ENCODE results near the gene NRCAM. TPM values are rescaled to one million over a fixed set of nuclear protein-coding genes. Genes with fewer than 3 reads are reported as not detected.

NRCAM gene
- total RNA-seq, 1 experiment from 2014 or later, result 2.7 TPM

DNA sequence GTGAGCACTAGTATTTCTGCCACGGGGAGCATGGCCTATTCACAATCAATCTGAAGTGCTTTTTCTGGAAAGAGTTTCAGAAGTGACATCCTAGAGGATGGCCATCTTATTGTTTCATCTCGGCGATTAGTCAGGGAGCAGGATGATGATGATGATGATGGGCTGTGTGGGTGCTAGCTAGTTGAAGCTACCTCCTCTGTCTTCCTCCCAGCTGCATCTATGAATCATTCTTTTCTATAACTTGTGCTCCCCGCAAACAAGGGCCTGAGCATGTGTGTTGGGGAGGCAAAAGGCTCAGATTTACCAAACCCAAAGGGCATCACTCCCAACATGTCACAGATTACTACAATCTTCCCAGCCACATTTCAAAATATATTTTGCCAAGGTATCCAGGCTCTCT is 207.4 kb downstream of the NRCAM start:
- Mint-ChIP-seq H3K9me3 (peaks cover 25% of the 10 kb centered on the region), H3K27me3 (ENCODE audit: low read depth) (no peaks in the 10 kb centered on the region), H3K36me3 (peaks cover 8% of the 10 kb centered on the region), H3K4me3 (no peak overlapping the region), H3K27ac (no peak overlapping the region), H3K4me1 (peaks cover 10% of the 10 kb centered on the region)
- ChIA-PET POLR2A (no interaction called here), CTCF (no interaction called here)
- TF ChIP-seq, protein P1, sequence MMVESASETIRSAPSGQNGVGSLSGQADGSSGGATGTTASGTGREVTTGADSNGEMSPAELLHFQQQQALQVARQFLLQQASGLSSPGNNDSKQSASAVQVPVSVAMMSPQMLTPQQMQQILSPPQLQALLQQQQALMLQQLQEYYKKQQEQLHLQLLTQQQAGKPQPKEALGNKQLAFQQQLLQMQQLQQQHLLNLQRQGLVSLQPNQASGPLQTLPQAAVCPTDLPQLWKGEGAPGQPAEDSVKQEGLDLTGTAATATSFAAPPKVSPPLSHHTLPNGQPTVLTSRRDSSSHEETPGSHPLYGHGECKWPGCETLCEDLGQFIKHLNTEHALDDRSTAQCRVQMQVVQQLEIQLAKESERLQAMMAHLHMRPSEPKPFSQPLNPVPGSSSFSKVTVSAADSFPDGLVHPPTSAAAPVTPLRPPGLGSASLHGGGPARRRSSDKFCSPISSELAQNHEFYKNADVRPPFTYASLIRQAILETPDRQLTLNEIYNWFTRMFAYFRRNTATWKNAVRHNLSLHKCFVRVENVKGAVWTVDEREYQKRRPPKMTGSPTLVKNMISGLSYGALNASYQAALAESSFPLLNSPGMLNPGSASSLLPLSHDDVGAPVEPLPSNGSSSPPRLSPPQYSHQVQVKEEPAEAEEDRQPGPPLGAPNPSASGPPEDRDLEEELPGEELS (CRISPR knock-in tag; IDR thresholded peaks at IDR 0.05), result no peak
- TF ChIP-seq, protein P2, sequence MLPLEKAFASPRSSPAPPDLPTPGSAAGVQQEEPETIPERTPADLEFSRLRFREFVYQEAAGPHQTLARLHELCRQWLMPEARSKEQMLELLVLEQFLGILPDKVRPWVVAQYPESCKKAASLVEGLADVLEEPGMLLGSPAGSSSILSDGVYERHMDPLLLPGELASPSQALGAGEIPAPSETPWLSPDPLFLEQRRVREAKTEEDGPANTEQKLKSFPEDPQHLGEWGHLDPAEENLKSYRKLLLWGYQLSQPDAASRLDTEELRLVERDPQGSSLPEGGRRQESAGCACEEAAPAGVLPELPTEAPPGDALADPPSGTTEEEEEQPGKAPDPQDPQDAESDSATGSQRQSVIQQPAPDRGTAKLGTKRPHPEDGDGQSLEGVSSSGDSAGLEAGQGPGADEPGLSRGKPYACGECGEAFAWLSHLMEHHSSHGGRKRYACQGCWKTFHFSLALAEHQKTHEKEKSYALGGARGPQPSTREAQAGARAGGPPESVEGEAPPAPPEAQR (CRISPR knock-in tag; IDR thresholded peaks at IDR 0.05), result no peak
- TF ChIP-seq TP53 (CRISPR knock-in tag; IDR thresholded peaks at IDR 0.05) (no peak), NR3C1 (CRISPR knock-in tag; conservative IDR thresholded peaks at IDR 0.05; ENCODE audit: low read depth) (no peak)
- DNase-seq (ENCODE audit: low spot score), result no peak
- ATAC-seq, result no peak

DNA sequence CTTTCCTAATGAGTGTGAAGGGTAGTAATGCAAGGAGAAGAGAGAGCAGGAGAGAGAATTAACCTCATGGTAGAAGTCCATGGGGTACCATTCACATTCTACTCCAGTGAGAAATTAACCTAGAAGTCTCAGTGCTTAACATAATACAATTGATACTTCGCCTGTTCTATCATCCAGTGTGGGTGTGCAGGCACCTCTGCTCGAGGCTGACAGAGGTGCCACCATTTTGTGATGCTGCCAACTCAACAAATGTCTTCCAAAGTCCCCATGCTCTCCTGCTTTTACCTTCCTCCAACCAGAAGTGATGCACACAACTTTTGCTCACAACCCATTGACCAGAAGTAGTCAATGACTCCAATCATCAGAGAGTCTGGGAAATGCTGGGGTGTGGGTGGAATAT is 207.8 kb downstream of the NRCAM start:
- H3K4me3 Mint-ChIP-seq, result no peak overlapping the region
- no peaks in the 10 kb centered on the region for H3K27me3 Mint-ChIP-seq (ENCODE audit: low read depth)
- POLR2A ChIA-PET, result no interaction called here
- DNase-seq (ENCODE audit: low spot score) (no peak), ATAC-seq (no peak)
- CTCF ChIA-PET, result no interaction called here
- TF ChIP-seq OVOL2 (CRISPR knock-in tag; IDR thresholded peaks at IDR 0.05; ENCODE audit: borderline replicate concordance) (no peak), NFYB (CRISPR knock-in tag; conservative IDR thresholded peaks at IDR 0.05; ENCODE audit: low read depth) (no peak), ZNF423 (CRISPR knock-in tag; IDR thresholded peaks at IDR 0.05) (no peak), ATF1 (CRISPR knock-in tag; IDR thresholded peaks at IDR 0.05) (no peak), ETV6 (CRISPR knock-in tag; IDR thresholded peaks at IDR 0.05) (no peak), ZNF317 (CRISPR knock-in tag; IDR thresholded peaks at IDR 0.05; ENCODE audit: borderline replicate concordance, low read depth) (no peak), IRF2 (CRISPR knock-in tag; IDR thresholded peaks at IDR 0.05; ENCODE audit: borderline replicate concordance, low read depth) (no peak), FOXJ3 (CRISPR knock-in tag; IDR thresholded peaks at IDR 0.05; ENCODE audit: borderline replicate concordance) (no peak), NFE2L1 (CRISPR knock-in tag; IDR thresholded peaks at IDR 0.05) (no peak), SMAD4 (CRISPR knock-in tag; IDR thresholded peaks at IDR 0.05) (no peak), NR1H2 (CRISPR knock-in tag; IDR thresholded peaks at IDR 0.05) (no peak)
- TF ChIP-seq, protein P3, sequence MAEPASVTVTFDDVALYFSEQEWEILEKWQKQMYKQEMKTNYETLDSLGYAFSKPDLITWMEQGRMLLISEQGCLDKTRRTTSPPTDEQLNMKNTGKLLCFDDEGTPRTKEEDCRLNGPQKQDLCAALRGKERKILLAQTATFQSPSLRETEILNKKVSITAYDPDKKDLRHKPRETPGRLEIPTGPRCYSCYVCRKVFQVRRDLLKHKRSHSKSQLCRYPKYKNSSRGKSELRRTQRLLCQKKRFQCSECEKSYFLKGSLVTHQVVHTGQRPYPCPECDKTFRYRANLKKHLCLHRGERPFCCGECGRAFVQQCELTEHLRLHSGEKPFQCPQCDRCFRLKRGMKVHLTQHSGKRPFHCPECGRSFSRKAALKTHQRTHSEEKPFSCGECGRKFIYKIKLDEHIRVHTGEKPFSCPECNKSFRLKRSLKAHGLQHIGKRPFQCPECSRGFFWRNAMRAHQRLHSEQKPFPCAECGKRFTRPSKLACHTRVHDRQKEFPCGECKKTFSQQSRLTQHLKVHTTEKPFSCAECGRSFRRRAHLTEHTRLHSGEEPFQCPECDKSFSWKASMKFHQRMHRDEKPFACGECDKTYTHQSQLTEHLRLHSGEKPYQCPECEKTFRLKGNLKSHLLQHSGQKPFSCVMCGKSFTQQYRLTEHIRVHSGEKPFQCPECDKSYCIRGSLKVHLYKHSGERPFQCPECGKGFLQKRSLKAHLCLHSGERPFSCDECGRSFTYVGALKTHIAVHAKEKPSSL (CRISPR knock-in tag; conservative IDR thresholded peaks at IDR 0.05), result no peak
- TF ChIP-seq, protein P4, sequence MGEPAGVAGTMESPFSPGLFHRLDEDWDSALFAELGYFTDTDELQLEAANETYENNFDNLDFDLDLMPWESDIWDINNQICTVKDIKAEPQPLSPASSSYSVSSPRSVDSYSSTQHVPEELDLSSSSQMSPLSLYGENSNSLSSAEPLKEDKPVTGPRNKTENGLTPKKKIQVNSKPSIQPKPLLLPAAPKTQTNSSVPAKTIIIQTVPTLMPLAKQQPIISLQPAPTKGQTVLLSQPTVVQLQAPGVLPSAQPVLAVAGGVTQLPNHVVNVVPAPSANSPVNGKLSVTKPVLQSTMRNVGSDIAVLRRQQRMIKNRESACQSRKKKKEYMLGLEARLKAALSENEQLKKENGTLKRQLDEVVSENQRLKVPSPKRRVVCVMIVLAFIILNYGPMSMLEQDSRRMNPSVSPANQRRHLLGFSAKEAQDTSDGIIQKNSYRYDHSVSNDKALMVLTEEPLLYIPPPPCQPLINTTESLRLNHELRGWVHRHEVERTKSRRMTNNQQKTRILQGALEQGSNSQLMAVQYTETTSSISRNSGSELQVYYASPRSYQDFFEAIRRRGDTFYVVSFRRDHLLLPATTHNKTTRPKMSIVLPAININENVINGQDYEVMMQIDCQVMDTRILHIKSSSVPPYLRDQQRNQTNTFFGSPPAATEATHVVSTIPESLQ (CRISPR knock-in tag; IDR thresholded peaks at IDR 0.05), result no peak
- TF ChIP-seq, protein P5, sequence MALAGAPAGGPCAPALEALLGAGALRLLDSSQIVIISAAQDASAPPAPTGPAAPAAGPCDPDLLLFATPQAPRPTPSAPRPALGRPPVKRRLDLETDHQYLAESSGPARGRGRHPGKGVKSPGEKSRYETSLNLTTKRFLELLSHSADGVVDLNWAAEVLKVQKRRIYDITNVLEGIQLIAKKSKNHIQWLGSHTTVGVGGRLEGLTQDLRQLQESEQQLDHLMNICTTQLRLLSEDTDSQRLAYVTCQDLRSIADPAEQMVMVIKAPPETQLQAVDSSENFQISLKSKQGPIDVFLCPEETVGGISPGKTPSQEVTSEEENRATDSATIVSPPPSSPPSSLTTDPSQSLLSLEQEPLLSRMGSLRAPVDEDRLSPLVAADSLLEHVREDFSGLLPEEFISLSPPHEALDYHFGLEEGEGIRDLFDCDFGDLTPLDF (CRISPR knock-in tag; IDR thresholded peaks at IDR 0.05), result no peak
- TF ChIP-seq, protein P6, sequence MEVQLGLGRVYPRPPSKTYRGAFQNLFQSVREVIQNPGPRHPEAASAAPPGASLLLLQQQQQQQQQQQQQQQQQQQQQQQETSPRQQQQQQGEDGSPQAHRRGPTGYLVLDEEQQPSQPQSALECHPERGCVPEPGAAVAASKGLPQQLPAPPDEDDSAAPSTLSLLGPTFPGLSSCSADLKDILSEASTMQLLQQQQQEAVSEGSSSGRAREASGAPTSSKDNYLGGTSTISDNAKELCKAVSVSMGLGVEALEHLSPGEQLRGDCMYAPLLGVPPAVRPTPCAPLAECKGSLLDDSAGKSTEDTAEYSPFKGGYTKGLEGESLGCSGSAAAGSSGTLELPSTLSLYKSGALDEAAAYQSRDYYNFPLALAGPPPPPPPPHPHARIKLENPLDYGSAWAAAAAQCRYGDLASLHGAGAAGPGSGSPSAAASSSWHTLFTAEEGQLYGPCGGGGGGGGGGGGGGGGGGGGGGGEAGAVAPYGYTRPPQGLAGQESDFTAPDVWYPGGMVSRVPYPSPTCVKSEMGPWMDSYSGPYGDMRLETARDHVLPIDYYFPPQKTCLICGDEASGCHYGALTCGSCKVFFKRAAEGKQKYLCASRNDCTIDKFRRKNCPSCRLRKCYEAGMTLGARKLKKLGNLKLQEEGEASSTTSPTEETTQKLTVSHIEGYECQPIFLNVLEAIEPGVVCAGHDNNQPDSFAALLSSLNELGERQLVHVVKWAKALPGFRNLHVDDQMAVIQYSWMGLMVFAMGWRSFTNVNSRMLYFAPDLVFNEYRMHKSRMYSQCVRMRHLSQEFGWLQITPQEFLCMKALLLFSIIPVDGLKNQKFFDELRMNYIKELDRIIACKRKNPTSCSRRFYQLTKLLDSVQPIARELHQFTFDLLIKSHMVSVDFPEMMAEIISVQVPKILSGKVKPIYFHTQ (CRISPR knock-in tag; IDR thresholded peaks at IDR 0.05), result no peak
- TF ChIP-seq, protein P7, sequence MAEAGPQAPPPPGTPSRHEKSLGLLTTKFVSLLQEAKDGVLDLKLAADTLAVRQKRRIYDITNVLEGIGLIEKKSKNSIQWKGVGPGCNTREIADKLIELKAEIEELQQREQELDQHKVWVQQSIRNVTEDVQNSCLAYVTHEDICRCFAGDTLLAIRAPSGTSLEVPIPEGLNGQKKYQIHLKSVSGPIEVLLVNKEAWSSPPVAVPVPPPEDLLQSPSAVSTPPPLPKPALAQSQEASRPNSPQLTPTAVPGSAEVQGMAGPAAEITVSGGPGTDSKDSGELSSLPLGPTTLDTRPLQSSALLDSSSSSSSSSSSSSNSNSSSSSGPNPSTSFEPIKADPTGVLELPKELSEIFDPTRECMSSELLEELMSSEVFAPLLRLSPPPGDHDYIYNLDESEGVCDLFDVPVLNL (CRISPR knock-in tag; IDR thresholded peaks at IDR 0.05; ENCODE audit: borderline replicate concordance, low read depth), result no peak
- TF ChIP-seq, protein P8, sequence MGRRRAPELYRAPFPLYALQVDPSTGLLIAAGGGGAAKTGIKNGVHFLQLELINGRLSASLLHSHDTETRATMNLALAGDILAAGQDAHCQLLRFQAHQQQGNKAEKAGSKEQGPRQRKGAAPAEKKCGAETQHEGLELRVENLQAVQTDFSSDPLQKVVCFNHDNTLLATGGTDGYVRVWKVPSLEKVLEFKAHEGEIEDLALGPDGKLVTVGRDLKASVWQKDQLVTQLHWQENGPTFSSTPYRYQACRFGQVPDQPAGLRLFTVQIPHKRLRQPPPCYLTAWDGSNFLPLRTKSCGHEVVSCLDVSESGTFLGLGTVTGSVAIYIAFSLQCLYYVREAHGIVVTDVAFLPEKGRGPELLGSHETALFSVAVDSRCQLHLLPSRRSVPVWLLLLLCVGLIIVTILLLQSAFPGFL (CRISPR knock-in tag; IDR thresholded peaks at IDR 0.05; ENCODE audit: borderline replicate concordance), result no peak
- no peak overlapping the region for H3K27ac Mint-ChIP-seq
- peaks cover 21% of the 10 kb centered on the region for H3K9me3 Mint-ChIP-seq
- peaks cover 10% of the 10 kb centered on the region for H3K4me1 Mint-ChIP-seq
- H3K36me3 Mint-ChIP-seq, result peaks cover 4% of the 10 kb centered on the region
